NCI-H2107 (cell line): Measurements from ENCODE around the gene CDC7.
"Not testable (repeated sequence)": the region's sequence is repeated elsewhere in the genome, so short reads cannot be mapped to it uniquely, and the experiment has no call there.

ENCODE experiments used
- DNase-seq: peaks from one replicate; lab custom pipeline; 2025; lab: John Stamatoyannopoulos, UW

The CDC7 gene

DNA sequence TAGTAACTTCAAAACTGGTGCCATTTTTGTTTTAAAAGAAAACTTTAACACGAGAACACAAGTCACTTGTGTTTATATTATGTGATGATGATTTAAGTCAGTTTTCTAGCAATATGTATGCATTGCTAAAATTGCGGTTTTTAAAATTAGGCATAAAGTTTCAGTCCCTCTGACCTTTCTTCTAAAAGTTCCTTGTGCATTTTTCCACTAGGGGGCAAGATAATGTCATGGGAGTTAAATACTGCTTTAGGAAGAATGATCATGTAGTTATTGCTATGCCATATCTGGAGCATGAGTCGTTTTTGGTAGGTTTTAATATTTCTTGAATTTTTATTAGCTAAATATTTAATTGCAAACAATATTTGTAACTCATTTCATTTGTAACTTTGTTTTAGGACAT lies 10.7 kb downstream of the CDC7 start:
- no peak for DNase-seq

DNA sequence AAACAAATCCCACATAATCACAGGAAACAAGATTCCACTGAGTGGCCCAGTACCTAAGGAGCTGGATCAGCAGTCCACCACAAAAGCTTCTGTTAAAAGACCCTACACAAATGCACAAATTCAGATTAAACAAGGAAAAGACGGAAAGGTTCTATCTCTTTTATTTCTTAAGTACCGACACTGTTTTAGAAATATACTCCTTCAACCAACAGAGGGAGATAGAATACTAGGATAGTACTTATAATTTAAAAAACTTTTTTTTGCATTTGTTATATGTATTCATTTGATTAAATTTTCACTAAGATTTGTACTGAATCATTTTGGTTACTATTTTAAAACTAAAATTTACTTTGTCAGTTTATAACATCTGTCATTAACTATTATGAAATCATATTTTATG lies 12.5 kb downstream of the CDC7 start:
- no peak for DNase-seq

DNA sequence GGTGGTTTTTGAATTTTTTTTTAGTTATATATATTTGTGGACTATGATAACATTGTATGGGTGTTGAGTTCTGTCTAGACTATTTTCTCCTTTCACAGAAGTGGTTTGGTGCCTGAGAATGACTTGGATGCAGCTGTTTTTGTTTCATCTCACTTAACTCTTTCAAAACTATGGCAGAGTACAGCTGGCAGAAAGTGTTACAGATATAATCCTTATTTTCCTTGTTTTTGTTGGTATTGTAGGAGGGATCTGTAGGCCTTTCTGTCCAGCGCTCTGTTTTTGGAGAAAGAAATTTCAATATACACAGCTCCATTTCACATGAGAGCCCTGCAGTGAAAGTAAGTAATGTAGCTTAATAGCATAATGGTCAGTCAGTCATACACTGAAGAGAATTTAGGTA lies 13.1 kb downstream of the CDC7 start:
- DNase-seq, result no peak

- no peak for DNase-seq
Observed at GRCh38 chr1:91515994-91516393, 15.3 kb downstream of the CDC7 start.

DNA sequence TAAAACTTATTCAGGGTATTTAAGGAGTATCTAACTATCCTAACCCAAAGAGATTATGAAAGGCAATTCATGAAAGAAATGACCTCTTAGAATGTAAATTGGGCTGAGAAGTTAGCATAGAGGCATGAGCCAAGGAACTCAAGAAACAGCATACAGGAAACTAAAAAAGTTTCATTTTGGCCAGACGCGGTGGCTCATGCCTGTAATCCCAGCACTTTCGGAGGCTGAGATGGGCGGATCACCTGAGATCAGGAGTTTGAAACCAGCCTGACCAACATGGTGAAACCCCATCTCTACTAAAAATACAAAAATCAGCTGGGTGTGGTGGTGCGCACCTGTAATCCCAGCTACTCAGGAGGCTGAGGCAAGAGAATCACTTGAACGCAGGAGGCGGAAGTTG lies 16.0 kb downstream of the CDC7 start:
- not testable (repeated sequence) for DNase-seq

DNA sequence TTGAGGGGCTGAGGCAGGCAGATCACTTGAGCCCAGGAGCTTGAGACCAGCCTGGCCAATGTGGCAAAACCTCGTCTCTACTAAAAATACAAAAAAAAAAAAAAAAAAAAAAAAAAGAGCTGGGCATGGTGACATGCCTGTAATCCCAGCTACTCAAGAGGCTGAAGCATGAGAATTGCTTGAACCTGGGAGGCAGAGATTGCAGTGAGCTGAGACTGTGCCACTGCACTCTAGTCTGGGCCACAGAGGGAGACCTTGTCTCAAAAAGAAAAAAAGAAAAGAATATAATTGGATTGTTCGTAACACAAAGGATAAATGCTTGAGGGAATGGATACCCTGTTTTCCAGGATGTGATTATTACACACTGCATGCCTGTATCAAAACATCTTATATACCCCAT lies 18.5 kb downstream of the CDC7 start:
- DNase-seq, result not testable (repeated sequence)

- DNase-seq, result no peak
Observed at GRCh38 chr1:91520942-91521507, 20.4 kb downstream of the CDC7 start.

GRCh38 chr1:91523482-91523881 lies 22.8 kb downstream of the CDC7 start:
- DNase-seq, result no peak

- no peak for DNase-seq
Observed at GRCh38 chr1:91526496-91526895, 25.8 kb downstream of the CDC7 start.

GRCh38 chr1:91527266-91527765 lies 26.7 kb downstream of the CDC7 start:
- DNase-seq, result no peak

- no peak for DNase-seq
Observed at GRCh38 chr1:91527781-91528180, 27.1 kb downstream of the CDC7 start.

- no peak for DNase-seq
Observed at GRCh38 chr1:91529856-91530255, 29.2 kb downstream of the CDC7 start.

- DNase-seq, result no peak
Observed at GRCh38 chr1:91533361-91534024, 32.8 kb downstream of the CDC7 start.

GRCh38 chr1:91535441-91535840 lies 34.8 kb downstream of the CDC7 start:
- DNase-seq, result no peak

GRCh38 chr1:91537281-91537986 lies 36.8 kb downstream of the CDC7 start:
- DNase-seq, result no peak

GRCh38 chr1:91537987-91538304 lies 37.3 kb downstream of the CDC7 start:
- no peak for DNase-seq

GRCh38 chr1:91540910-91541309 lies 40.3 kb downstream of the CDC7 start:
- no peak for DNase-seq

DNA sequence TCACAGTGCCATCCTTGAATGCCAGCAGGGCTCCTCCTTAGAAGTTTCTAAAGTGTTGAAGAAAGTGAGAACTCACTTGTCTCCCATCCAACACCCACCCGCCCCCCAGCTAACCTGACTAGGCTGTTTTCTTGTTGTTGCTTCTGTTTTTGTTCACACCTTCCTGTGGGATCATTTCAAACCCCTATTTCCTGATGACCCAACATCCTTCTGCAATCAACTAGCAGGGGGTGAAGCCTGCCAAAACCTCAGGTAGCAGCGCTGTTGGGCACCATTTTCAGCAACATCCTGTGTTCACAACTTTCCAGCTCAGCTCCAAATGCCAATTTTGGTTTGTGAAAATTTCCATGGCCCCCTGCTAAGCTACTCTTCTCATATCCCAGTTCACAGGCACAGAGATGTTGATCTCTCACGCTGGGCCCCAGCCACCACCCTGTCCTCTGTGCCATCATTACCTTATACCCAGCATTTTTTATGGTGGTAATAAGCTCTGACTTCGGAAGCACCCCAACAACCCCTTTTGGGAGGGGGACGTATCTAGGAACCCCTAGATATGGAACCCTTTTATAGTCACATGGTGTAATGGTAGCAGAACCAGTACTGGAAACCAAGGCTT lies 41.4 kb downstream of the CDC7 start:
- DNase-seq, result no peak

GRCh38 chr1:91545506-91546300 lies 45.1 kb downstream of the CDC7 start:
- no peak for DNase-seq

DNA sequence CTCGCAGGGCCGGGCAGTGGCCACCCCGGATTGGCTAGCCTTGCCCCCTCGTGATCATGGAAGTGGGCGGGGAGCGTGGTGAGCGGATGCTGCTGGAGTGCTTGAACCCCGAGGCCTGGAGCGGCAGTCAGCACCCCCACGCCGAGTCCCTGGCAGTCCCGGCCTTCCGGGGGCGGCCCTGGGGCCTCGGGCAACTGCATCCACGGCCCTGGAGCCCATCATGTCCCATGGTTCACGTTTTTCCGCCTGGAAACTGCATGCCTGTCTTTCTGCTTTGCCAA lies 45.6 kb downstream of the CDC7 start:
- no peak for DNase-seq

GRCh38 chr1:91546876-91547275 lies 46.2 kb downstream of the CDC7 start:
- no peak for DNase-seq

DNA sequence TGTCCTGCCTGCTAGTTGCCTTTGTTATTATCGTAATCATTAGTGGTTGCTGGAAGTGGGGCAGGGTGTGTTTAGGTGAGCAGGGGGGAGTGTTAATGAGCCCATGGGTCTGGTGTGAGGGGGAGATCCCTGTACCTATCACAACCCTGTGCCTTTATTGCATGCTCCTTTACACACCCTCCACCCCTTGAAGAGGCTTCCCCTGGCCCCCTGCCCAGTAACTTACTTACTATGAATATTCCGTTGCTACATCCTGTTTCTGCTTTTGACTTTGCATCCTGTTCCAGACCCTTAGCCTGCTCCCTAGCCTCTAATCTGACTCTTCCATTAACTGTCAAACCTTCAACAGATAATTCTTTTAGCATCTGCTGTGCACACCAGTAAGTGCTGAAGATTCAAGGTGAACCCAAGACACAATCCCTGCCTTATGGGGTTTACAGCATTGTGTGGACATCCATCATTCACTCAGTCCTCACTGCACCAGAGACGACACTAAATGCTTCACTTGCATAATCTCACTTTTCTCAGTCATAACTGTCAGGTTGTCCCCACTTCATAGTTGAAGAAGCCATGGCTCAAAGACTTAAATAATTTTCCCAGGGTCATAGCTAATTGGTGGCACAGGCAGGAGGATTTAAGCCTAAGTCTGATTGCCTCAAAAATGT lies 47.9 kb downstream of the CDC7 start:
- DNase-seq, result no peak
